ENCODE data around the gene SEMA3E. TPM values are rescaled to one million over a fixed set of nuclear protein-coding genes. Genes with fewer than 3 reads are reported as not detected.

Gene SEMA3E
- total RNA-seq, 2 donors from 2014 or later = 3.4 to 15.2 TPM

DNA sequence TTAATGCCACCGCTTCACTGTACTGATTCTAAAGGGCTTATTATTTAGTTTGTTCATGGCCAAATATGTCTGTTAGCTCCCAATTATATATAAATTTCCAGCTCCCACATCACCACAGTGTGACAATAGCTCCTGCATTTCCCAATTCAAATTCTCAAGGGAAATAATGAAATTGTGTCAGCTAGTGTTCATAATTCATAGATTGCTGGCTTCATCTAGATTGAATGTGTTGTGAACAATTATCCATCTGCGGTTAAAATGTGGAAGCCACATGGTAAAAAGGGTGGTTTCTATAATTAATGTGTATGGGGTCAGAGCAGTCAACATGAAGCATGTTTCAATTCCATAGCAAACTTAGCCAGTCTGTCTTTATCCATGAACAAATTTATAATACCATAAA, 154.3 kb downstream of the SEMA3E start:
- Histone ChIP-seq H3K4me3 (no peak overlapping the region), H3K4me1 (ENCODE audit: control insufficient read depth in 1 of 2, low read depth in 2 of 2) (no peaks in the 10 kb centered on the region), H3K27ac (no peak overlapping the region), H3K36me3 (no peaks in the 10 kb centered on the region), H3K9me3 (no peaks in the 10 kb centered on the region), H3K27me3 (replicated peaks; ENCODE audit: insufficient read depth) (no peaks in the 10 kb centered on the region)
- DNase-seq (ENCODE audit: low spot score) = no peak
- TF ChIP-seq, protein P1, sequence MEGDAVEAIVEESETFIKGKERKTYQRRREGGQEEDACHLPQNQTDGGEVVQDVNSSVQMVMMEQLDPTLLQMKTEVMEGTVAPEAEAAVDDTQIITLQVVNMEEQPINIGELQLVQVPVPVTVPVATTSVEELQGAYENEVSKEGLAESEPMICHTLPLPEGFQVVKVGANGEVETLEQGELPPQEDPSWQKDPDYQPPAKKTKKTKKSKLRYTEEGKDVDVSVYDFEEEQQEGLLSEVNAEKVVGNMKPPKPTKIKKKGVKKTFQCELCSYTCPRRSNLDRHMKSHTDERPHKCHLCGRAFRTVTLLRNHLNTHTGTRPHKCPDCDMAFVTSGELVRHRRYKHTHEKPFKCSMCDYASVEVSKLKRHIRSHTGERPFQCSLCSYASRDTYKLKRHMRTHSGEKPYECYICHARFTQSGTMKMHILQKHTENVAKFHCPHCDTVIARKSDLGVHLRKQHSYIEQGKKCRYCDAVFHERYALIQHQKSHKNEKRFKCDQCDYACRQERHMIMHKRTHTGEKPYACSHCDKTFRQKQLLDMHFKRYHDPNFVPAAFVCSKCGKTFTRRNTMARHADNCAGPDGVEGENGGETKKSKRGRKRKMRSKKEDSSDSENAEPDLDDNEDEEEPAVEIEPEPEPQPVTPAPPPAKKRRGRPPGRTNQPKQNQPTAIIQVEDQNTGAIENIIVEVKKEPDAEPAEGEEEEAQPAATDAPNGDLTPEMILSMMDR (IDR thresholded peaks at IDR 0.05) = no peak
- no peak for ATAC-seq (ENCODE audit: insufficient number of reproducible peaks, low FRiP score, low read depth)

DNA sequence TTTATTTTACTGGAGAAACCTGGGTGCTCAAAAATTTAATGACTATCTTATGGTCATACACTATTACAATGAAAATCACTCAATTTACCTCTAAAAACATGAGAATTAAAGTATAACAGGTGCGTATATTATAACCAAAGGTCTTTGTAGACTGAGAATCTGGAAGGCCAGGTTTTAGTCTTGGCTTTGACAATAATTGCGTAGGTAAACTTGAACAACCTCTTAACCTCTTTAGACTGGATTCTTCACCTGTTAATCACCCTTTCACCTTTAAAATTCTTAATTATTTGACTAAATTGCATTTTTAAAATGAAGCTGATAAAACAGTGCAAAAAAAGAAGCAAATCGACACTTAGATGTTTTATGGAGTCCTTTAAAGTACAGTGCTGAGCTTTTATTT, 156.1 kb downstream of the SEMA3E start:
- no peak for ATAC-seq (ENCODE audit: insufficient number of reproducible peaks, low FRiP score, low read depth)
- no peaks in the 10 kb centered on the region for H3K9me3 ChIP-seq
- H3K4me3 ChIP-seq = no peak overlapping the region
- H3K27ac ChIP-seq = no peak overlapping the region
- H3K4me1 ChIP-seq (ENCODE audit: control insufficient read depth in 1 of 2, low read depth in 2 of 2) = no peaks in the 10 kb centered on the region
- TF ChIP-seq, protein P1 (IDR thresholded peaks at IDR 0.05) = no peak
- DNase-seq (ENCODE audit: low spot score) = no peak
- no peaks in the 10 kb centered on the region for H3K36me3 ChIP-seq
- H3K27me3 ChIP-seq (replicated peaks; ENCODE audit: insufficient read depth) = no peaks in the 10 kb centered on the region

DNA sequence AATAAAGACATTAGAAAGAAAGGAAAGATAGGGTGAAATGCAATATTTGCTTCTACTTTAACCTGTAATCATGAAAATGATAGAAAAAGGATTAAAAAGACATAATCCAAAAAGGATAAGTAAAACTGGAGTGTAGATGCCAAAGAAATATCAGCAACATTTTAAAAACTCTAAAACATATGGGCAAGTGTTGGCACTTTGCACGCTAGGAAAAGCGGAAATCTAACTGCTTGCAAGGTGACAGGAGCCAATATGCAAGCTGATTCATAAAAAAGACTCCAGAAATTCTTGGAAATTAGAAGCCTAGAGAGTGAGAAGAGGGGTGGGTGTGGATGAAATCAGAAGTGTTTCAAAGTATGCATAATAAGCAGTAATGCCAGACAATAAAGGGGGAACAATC, 161.1 kb downstream of the SEMA3E start:
- H3K9me3 ChIP-seq = no peaks in the 10 kb centered on the region
- ATAC-seq (ENCODE audit: insufficient number of reproducible peaks, low FRiP score, low read depth) (no peak), DNase-seq (ENCODE audit: low spot score) (no peak)
- no peaks in the 10 kb centered on the region for H3K36me3 ChIP-seq
- no peak overlapping the region for H3K27ac ChIP-seq
- TF ChIP-seq, protein P1 (IDR thresholded peaks at IDR 0.05) = no peak
- no peaks in the 10 kb centered on the region for H3K27me3 ChIP-seq (replicated peaks; ENCODE audit: insufficient read depth)
- no peaks in the 10 kb centered on the region for H3K4me1 ChIP-seq (ENCODE audit: control insufficient read depth in 1 of 2, low read depth in 2 of 2)
- H3K4me3 ChIP-seq = no peak overlapping the region

DNA sequence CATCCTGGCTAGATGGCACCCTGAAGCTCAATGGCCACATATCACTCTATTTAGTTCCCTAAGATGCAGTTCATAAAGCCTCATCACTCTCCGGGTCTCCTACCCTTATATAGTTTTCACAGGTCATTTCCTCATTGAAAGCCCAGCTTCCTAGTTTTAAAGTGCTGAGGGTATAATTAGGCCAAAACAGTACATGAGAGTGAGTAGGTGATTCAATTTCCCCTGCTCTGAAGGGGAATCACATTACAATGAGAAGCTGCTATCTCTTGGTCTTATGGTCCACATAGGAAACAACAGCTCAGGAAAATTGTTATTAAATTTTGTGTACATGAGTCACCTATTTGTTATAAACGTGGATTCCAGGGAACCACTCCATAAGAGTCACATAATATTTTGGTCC, 162.0 kb downstream of the SEMA3E start:
- Histone ChIP-seq H3K27ac (no peak overlapping the region), H3K9me3 (no peaks in the 10 kb centered on the region), H3K27me3 (replicated peaks; ENCODE audit: insufficient read depth) (no peaks in the 10 kb centered on the region), H3K36me3 (no peaks in the 10 kb centered on the region), H3K4me3 (no peak overlapping the region), H3K4me1 (ENCODE audit: control insufficient read depth in 1 of 2, low read depth in 2 of 2) (no peaks in the 10 kb centered on the region)
- TF ChIP-seq, protein P1 (IDR thresholded peaks at IDR 0.05) = no peak
- DNase-seq (ENCODE audit: low spot score) = no peak
- ATAC-seq (ENCODE audit: insufficient number of reproducible peaks, low FRiP score, low read depth) = no peak

DNA sequence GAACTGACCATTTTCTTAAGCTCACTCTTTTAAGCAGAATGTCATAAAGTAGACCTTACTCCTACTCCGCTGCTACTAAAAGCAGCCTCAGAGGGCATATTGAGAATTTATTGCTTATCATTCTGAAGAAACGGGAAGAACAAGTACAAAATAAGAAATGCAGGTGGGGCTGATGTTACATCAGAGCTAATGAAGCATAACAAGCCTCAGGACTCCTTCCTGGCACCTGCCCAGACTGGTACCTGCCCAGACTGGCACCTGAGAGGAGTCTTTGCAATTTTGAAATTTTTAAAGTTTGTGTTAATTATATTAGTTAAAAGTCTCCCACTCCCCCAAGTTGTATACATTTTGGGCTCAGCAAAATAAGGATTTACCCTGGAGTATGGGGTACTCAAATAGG, 162.4 kb downstream of the SEMA3E start:
- Histone ChIP-seq H3K4me1 (ENCODE audit: control insufficient read depth in 1 of 2, low read depth in 2 of 2) (no peaks in the 10 kb centered on the region), H3K27ac (no peak overlapping the region), H3K27me3 (replicated peaks; ENCODE audit: insufficient read depth) (no peaks in the 10 kb centered on the region), H3K4me3 (no peak overlapping the region), H3K9me3 (no peaks in the 10 kb centered on the region), H3K36me3 (no peaks in the 10 kb centered on the region)
- no peak for DNase-seq (ENCODE audit: low spot score)
- ATAC-seq (ENCODE audit: insufficient number of reproducible peaks, low FRiP score, low read depth) = no peak
- TF ChIP-seq, protein P1 (IDR thresholded peaks at IDR 0.05) = no peak

Measured in thoracic aorta (tissue), 2 donors.